Sigmoid colon (tissue), 7 donors: ENCODE measurements around the gene GIGYF2. TPM values are rescaled to one million over a fixed set of nuclear protein-coding genes. Genes with fewer than 3 reads are reported as not detected.

Experiments used
- DNase-seq: peaks from one replicate; pipeline ENCODE4 v3.0.0-alpha.2; 2019
- H3K27ac ChIP-seq, 4 donors: fragments of 200-600 bp; sonication (generic); one replicate each; pipeline ENCODE4 v1.5.1; 2016 to 2019; ENCODE audit warnings: mild to moderate bottlenecking in 1 of 4
- H3K27me3 ChIP-seq, 3 donors: fragments of 200-600 bp; sonication (generic); one replicate each; pipeline ENCODE4 v1.5.1; 2019; ENCODE audit warnings: mild to moderate bottlenecking in 1 of 3
- H3K36me3 ChIP-seq, 4 donors: fragments of 200-600 bp; sonication (generic); one replicate each; pipeline ENCODE4 v1.5.1; 2016 to 2019
- H3K4me1 ChIP-seq, 4 donors: fragments of 200-600 bp; sonication (generic); one replicate each; pipeline ENCODE4 v1.5.1; 2017 to 2019
- H3K4me3 ChIP-seq, 4 donors: fragments of 200-600 bp; sonication (generic); one replicate each; pipeline ENCODE4 v1.5.1; 2017 to 2019; ENCODE audit warnings: mild to moderate bottlenecking in 2 of 4, moderate library complexity in 1 of 4
- H3K9me3 ChIP-seq, 4 donors: fragments of 200-600 bp in 3 of 4; sonication (generic) in 3 of 4; one replicate each; pipeline versions ENCODE4 v1.5.1 to v1.6.1; 2013 to 2019
- EP300 ChIP-seq, 4 donors: sonication (generic); formaldehyde crosslinking; IDR thresholded peaks; one replicate each; pipeline ENCODE4 v1.6.1; 2017; ENCODE audit warnings: antibody characterized with exemption in 4 of 4
- POLR2A ChIP-seq, 2 donors: fragments of 450-650 bp; IDR thresholded peaks; one replicate each; pipeline ENCODE4 v1.6.1; 2016; ENCODE audit warnings: antibody characterized with exemption in 2 of 2, mild to moderate bottlenecking in 2 of 2, moderate library complexity in 2 of 2
- POLR2AphosphoS5 ChIP-seq, 4 donors: sonication (generic); formaldehyde crosslinking; IDR thresholded peaks; one replicate each; pipeline ENCODE4 v1.6.1; 2017; ENCODE audit warnings: antibody characterized with exemption in 4 of 4
- WGBS, 2 donors: extraction: QIAGEN DNeasy Blood & Tissue Kit; methylation state at CpG; one replicate each; pipeline ENCODE4 v1.1.7; 2013; 5-methylcytosine and 5-hydroxymethylcytosine counted together
- intact Hi-C: fragments of 100-400 bp; cut with DNase I; formaldehyde crosslinking; loops from one replicate; pipeline ENCODE4 v1.15.1; 2023
- polyA plus RNA-seq, 3 donors: library from polyadenylated mRNA; stranded (reverse); fragments of 200-250 nt; gene quantifications; one replicate each; pipeline ENCODE4 v1.2.3, GENCODE V29; 2013
- total RNA-seq, 4 donors: library from RNA; depleted of rRNA; stranded (reverse); fragments of >200 nt; gene quantifications; one replicate each; pipeline ENCODE4 v1.1.0, GENCODE V29; 2016
- TF ChIP-seq, protein P1 (sequence below), 4 experiments: fragments of 450-650 bp in 3 of 4; fragments of 200-600 bp in 1 of 4; IDR thresholded peaks; one replicate each; pipeline ENCODE4 v1.5.1; 2016 to 2019; ENCODE audit warnings: antibody characterized with exemption in 4 of 4, mild to moderate bottlenecking in 3 of 4, moderate library complexity in 2 of 4
- donor health status: healthy with polysubstance abuse.
- donor health status: Bipolar disorder and iron deficiency.
- donor health status: healthy.

The GIGYF2 gene
- total and polyA plus RNA-seq, 7 donors: 10.2 to 90.0 (median 62.9) TPM

DNA sequence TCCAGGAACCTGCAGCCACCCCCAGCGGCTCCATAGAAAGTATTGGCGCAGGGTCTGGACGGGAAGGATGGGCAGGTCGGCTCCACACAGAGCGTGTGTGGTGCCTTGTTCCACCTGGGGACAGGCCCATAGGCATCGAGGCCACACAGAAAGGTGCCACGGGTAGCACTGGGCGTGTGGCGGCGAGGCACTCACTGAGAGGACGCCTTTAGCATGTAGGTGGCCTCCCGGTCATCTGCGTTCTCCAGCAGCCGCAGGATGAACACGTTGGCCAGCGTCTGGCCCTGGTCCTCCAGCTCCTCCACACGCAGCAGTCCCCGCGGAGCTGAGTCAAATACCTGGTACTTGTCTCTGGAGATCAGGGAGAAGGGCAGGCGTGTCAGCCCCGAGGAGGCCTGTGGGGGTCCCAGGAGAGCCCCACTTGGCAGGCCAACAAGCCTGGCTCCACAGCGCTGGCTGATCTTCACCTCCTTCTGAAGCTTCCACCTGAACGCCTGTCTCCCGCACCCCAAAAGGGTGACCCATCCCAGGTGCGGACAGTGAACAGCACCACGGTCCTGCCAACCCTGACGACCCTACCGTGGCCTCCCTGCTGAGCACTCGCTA is 186.1 kb downstream of the GIGYF2 start:
- TF ChIP-seq EP300 (IDR thresholded peaks at IDR 0.05): no peak
- TF ChIP-seq, protein P1, sequence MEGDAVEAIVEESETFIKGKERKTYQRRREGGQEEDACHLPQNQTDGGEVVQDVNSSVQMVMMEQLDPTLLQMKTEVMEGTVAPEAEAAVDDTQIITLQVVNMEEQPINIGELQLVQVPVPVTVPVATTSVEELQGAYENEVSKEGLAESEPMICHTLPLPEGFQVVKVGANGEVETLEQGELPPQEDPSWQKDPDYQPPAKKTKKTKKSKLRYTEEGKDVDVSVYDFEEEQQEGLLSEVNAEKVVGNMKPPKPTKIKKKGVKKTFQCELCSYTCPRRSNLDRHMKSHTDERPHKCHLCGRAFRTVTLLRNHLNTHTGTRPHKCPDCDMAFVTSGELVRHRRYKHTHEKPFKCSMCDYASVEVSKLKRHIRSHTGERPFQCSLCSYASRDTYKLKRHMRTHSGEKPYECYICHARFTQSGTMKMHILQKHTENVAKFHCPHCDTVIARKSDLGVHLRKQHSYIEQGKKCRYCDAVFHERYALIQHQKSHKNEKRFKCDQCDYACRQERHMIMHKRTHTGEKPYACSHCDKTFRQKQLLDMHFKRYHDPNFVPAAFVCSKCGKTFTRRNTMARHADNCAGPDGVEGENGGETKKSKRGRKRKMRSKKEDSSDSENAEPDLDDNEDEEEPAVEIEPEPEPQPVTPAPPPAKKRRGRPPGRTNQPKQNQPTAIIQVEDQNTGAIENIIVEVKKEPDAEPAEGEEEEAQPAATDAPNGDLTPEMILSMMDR (IDR thresholded peaks at IDR 0.05): no peak
- no peak for TF ChIP-seq POLR2AphosphoS5 (IDR thresholded peaks at IDR 0.05)
- no peak for TF ChIP-seq POLR2A (IDR thresholded peaks at IDR 0.05)
- 91 to 94% methylated on average over 29 of the region's 29 CpGs for WGBS, 2 donors
- H3K9me3 ChIP-seq: no peaks in the 10 kb centered on the region
- peaks cover 0 to 12% (median 0%) of the 10 kb centered on the region in 3 donors for H3K27me3 ChIP-seq
- H3K27ac ChIP-seq: no peak overlapping the region
- H3K4me3 ChIP-seq: no peak overlapping the region
- H3K4me1 ChIP-seq: no peaks in the 10 kb centered on the region
- intact Hi-C loops: no loop called here
- H3K36me3 ChIP-seq: no peaks in the 10 kb centered on the region
- DNase-seq: no peak

DNA sequence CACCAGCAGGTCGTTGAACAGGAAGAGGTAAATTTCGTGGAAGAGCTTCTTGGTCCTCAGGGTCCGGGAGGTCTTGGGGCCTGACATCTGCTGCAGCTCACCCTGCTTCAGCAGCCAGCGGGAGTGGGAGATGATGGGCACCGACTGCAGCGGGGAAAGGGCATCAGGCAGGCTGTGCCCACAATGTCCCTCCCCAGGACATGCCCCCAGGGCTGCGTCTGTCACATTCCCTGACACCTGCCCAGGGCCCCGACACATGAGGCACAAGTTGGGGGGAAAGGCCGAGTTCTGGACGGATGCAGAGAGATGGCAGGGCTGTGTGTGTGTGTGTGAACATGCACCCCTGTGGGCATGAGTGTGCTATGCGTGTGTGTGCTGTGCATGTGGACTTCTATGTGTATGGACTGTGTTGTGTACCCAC is 186.9 kb downstream of the GIGYF2 start:
- 87 to 88% methylated on average over 11 of the region's 11 CpGs for WGBS, 2 donors
- H3K27me3 ChIP-seq: peaks cover 0 to 12% (median 0%) of the 10 kb centered on the region in 3 donors
- H3K4me1 ChIP-seq: no peaks in the 10 kb centered on the region
- intact Hi-C loops: no loop called here
- TF ChIP-seq POLR2AphosphoS5 (IDR thresholded peaks at IDR 0.05) (no peak), POLR2A (IDR thresholded peaks at IDR 0.05) (no peak), EP300 (IDR thresholded peaks at IDR 0.05) (no peak)
- TF ChIP-seq, protein P1 (IDR thresholded peaks at IDR 0.05): no peak
- no peaks in the 10 kb centered on the region for H3K36me3 ChIP-seq
- H3K27ac ChIP-seq: no peak overlapping the region
- H3K9me3 ChIP-seq: no peaks in the 10 kb centered on the region
- H3K4me3 ChIP-seq: no peak overlapping the region
- DNase-seq: no peak

DNA sequence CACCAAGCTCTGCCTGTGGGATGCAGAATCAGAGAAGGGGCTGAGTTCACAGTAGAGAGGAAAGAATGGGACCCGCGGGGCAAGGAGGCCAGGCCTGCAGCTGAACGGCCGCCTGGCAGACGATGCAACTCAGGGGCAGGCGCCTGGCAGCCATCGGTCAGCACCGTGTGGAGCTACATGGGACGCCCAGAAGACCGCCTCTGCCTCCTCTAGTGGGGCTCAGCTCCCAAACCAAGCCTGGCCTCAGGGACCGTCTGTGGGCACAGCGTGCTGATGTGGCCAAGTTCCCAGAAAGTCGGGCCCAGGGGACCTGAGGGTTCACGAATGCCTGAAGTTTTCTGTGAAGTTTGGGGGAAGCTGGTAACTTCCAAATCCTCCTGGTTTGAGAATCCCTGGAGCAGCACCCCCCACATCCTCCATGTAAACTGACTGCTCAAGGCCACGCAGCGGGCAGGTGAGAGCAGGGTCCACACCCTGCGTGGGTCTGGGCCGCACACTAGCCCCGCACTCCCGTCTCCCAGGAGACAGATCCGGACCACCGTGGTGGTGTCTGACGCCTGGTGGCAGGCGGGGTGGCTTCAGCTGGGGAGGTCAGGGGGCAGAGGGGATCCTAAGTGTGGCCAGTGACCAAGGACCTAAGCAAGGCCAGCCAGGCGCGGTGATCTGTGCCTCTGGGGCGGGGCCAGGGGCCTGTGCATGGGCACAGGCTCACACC is 187.6 kb downstream of the GIGYF2 start:
- no peak for DNase-seq
- intact Hi-C loops: no loop called here
- no peak overlapping the region for H3K27ac ChIP-seq
- no peaks in the 10 kb centered on the region for H3K4me1 ChIP-seq
- H3K4me3 ChIP-seq: no peak overlapping the region
- H3K36me3 ChIP-seq: no peaks in the 10 kb centered on the region
- H3K27me3 ChIP-seq: peaks cover 0 to 14% (median 2%) of the 10 kb centered on the region in 3 donors
- no peaks in the 10 kb centered on the region for H3K9me3 ChIP-seq
- 90 to 94% methylated on average over 27 of the region's 27 CpGs for WGBS, 2 donors
- TF ChIP-seq, protein P1 (IDR thresholded peaks at IDR 0.05): no peak

DNA sequence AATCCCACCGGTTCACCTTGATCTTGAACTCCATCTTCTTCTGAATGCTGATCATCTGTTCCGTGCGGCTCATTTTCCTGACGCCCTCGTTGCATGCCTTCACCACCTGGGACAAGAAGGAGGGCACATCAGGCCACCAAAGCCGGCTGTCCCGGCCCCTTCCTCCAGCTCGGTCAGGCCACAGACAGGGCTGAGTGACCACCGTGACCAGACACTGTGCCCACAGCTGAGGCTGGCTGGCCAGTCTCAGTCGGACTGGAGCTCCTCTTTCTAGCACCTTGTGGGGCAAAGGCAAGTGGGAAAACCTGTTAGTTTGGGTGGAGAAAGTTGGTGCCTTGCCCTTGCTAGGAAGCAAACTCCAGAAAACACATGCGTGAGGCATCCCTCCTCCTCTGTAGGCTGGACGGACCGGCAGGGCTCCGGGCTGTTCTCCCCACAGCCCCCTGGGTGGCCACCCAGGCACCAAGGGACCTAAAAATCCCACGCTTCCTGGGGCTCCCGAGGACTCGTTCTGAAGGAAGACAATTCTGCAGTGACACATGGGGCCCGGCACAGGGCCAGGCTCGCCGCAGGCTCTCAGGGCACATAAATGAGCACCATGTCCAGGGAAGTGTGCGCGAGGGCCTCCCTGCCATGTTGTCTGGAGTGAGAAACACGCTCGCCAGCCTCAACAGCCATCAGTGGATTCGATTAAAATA is 188.3 kb downstream of the GIGYF2 start:
- peaks cover 2 to 19% (median 3%) of the 10 kb centered on the region in 3 donors for H3K27me3 ChIP-seq
- no peaks in the 10 kb centered on the region for H3K9me3 ChIP-seq
- no peak overlapping the region for H3K4me3 ChIP-seq
- DNase-seq: no peak
- H3K36me3 ChIP-seq: no peaks in the 10 kb centered on the region
- TF ChIP-seq POLR2AphosphoS5 (IDR thresholded peaks at IDR 0.05) (no peak), EP300 (IDR thresholded peaks at IDR 0.05) (no peak), POLR2A (IDR thresholded peaks at IDR 0.05) (no peak)
- TF ChIP-seq, protein P1 (IDR thresholded peaks at IDR 0.05): no peak
- H3K27ac ChIP-seq: no peak overlapping the region
- no peaks in the 10 kb centered on the region for H3K4me1 ChIP-seq
- WGBS, 2 donors: 85 to 86% methylated on average over 25 of the region's 25 CpGs
- intact Hi-C loops: no loop called here
